Stimulated activated CD4-positive, alpha-beta T cell treated with anti-CD3 and anti-CD28 coated beads, Interleukin-1b, Interleukin-23, amount 100 ng/mL, for 4 hours (primary cell): ENCODE results near the gene LRRC8C.
A peak's percentile ranks its signal among the peaks of the same experiment; 100 is the strongest.

Experiments
- DNase-seq, 2 donors: peaks; one replicate each; pipeline ENCODE4 v3.0.0-alpha.2; 2020; ENCODE audit warnings: low read depth in 2 of 2

The LRRC8C gene

GRCh38 chr1:89732643-89733222, 99.8 kb downstream of the LRRC8C start:
- no peak for DNase-seq

- DNase-seq: no peak
These were observed 100.8 kb downstream of the LRRC8C start for GRCh38 chr1:89733748-89734147.

- DNase-seq: no peak
These were observed 101.5 kb downstream of the LRRC8C start for GRCh38 chr1:89734442-89734841.

GRCh38 chr1:89735479-89735878, 102.6 kb downstream of the LRRC8C start:
- DNase-seq: no peak

- DNase-seq: no peak
These were observed 104.2 kb downstream of the LRRC8C start for GRCh38 chr1:89736937-89737733.

- no peak for DNase-seq
These were observed 105.1 kb downstream of the LRRC8C start for GRCh38 chr1:89737985-89738510.

GRCh38 chr1:89739013-89739843, 106.3 kb downstream of the LRRC8C start:
- peak; percentile 30 for DNase-seq

- DNase-seq: no peak
These were observed 106.9 kb downstream of the LRRC8C start for GRCh38 chr1:89739844-89740216.

- DNase-seq: no peak
These were observed 110.9 kb downstream of the LRRC8C start for GRCh38 chr1:89743788-89744187.

- DNase-seq: no peak
These were observed 113.7 kb downstream of the LRRC8C start for GRCh38 chr1:89746424-89747149.

GRCh38 chr1:89753761-89754160, 120.8 kb downstream of the LRRC8C start:
- DNase-seq: no peak

GRCh38 chr1:89754518-89754917, 121.6 kb downstream of the LRRC8C start:
- no peak for DNase-seq

- no peak for DNase-seq
These were observed 122.7 kb downstream of the LRRC8C start for GRCh38 chr1:89755591-89755990.

GRCh38 chr1:89757532-89757931, 124.6 kb downstream of the LRRC8C start:
- no peak for DNase-seq

- DNase-seq: no peak
These were observed 125.2 kb downstream of the LRRC8C start for GRCh38 chr1:89758156-89758555.

- DNase-seq: no peak
These were observed 126.1 kb downstream of the LRRC8C start for GRCh38 chr1:89759036-89759435.

- DNase-seq: no peak
These were observed 127.6 kb downstream of the LRRC8C start for GRCh38 chr1:89760496-89760895.

GRCh38 chr1:89761338-89761737, 128.4 kb downstream of the LRRC8C start:
- DNase-seq: no peak

GRCh38 chr1:89761901-89762300, 129.0 kb downstream of the LRRC8C start:
- no peak for DNase-seq

GRCh38 chr1:89762386-89762778, 129.5 kb downstream of the LRRC8C start:
- no peak for DNase-seq

- peak; percentile 83 for DNase-seq
These were observed 130.1 kb downstream of the LRRC8C start for GRCh38 chr1:89762779-89763648.
